Kidney capillary endothelial cell (primary cell): Measurements from ENCODE around the gene CEP85L.
A peak's percentile ranks its signal among the peaks of the same experiment; 100 is the strongest.

Experiments
- DNase-seq: peaks from one replicate; pipeline ENCODE4 v3.0.0-alpha.2; 2018; ENCODE audit warnings: low spot score

The CEP85L gene

GRCh38 chr6:118651282-118652050 lies at the start of gene CEP85L:
Gene CEP85L, minus strand, starts transcription at chr6:118651591. Its CDS starts 322 bp downstream, at chr6:118651269.
- DNase-seq = peak; percentile 82

DNA sequence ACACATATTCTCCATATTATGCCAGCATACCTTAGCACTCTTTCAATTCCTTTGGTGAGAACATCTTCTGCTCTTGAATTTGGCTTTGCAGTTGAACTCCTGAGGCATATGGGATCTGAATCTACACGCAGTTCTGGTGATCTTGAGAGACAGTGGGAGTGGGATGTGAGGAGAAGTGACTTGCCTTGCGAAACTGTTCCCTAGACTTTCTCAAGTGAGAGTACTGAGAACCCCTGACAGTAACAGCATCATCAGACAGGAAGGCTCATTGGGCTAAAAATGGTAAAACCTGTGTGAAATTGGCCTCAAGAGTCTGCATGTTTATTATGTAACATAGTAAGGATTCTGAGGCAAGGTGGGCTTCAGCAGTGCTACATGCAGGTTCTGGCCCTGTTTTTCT lies 49.1 kb upstream of the CEP85L start:
- no peak for DNase-seq

GRCh38 chr6:118697554-118697953 lies 46.2 kb upstream of the CEP85L start:
- no peak for DNase-seq

DNA sequence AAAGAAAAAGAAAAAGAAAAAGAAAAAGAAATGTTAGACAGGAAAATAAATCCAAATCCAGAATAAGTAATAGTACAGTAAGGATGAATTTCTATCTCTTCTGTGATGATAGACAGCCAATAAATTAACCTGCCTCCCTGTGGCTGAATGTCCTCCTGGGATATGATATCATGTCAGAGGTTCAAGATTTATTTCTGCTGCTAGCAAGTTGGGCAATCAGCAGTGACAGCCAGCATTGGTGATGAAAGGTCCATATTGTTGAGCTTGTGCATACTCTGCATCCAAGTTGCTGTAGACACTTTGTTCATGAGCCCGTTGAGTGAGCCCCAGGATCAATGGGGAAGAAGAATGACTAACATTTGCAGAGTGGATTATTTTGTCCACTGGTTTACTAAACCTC lies 44.9 kb upstream of the CEP85L start:
- DNase-seq = no peak

DNA sequence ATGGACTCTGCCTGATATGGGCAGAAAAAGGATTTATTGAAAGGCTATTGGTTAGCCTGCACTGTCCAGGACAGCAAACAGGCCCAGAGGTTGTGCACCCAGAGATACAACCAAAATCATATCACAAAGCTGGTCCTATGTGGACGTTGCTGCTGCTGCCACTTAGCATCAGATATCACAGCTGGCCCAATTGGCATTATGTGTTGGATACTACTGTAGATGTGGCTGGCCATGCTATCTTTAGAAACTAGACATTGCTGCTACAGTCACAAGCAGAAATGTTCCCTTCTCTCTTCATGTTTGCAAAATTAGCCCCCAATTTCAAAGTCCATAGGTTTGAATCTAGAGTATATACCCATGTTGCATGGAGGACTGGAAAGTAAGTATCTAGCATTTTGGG lies 42.2 kb upstream of the CEP85L start:
- DNase-seq = no peak

GRCh38 chr6:118685823-118686449 lies 34.5 kb upstream of the CEP85L start:
- no peak for DNase-seq

DNA sequence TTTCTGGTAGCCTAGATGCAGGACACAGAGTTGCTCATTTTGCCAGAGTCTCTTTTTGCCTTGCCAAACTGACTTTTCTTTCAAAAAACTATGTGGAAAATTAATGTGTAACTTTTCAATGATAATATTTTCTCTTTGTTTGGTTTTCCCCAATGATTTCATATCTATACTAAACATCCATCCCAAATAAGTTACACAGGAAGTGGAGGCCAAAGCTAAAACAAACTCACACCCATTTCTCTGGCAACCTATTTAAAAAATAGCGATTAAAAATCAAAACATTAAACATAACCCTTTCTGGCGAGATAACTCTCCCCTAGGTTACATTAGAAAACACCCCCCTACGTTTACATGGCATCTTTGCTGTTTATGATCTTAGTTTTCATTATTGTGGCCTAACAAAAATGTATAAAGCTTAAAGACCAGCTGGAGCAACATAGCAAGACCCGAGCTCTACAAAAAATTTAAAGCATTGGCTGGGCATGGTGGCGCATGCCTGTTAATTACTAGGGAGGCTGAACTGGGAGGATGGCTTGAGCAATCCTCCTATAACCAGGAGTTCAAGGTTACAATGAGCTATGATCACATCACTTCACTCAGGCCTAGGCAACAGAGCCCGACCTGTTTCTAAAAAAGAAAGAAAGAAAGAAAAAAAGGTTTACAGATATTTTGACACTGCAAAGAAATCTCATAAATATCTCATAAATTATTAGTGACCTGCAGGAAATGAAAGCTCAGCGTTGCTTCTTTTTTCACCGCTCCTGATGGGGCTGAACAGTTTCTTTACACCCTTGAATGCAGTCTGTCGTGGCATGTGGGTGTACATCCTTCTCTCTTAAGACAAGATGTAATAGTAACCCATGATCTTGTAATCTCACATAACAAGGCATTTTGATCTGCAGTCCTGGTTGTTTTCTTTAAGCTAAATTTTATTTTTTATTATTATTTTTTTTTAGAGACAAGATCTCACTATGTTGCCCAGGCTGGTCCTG lies 32.8 kb upstream of the CEP85L start:
- DNase-seq = no peak

DNA sequence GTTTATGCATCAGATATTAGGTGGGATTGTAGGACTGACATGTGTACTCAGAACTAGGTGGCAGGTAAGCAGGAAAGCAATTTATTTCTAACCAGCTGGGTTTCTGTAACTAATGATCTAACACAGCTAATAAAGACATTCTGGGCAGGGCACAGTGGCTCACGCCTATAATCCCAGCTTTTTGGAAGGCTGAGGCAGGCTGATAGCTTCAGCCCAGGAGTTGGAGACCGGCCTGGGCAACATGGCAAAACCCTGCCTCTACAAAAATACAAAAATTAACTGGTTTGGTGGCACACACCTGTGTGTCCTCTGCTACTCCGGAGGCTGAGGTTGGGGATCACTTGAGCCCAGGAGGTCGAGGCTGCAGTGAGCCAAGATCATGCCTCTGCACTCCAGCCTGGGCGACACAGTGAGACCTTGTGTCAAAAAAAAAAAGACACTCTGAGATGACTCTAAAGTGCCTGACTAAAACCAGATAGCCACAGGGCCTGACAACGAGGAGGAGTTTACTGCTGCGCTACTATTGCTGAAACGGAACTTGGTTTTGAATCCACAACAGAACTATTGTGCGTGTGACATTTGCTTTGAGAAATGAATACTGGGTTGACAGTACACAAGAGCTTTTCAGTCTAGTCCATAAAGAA lies 29.2 kb upstream of the CEP85L start:
- DNase-seq = no peak

DNA sequence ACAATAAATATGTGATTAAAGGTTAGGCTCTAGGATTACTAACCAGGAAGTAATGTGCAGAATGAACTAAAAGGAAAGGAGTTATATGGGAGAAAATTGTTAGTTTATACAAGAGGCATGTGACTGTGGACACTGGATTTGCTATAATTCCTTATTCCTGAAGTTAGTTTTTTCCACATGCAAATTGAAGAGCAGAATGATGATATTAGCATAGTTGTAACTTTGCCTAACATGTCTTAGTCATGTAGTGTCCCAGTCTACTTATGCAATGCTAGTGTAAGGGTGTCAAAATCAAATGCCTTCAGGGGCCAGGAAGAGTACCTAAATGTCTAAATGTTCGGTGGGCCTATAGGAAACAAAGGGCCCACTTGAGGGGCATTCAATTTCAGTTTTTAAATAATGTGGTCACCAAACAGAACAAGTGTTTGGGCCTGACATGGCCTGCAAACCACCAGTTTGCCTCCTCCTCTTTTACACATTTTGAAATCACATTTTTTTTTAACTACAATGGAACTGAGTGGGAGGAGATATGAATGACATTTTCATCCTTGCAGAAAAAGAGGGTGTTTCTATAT lies 28.0 kb upstream of the CEP85L start:
- DNase-seq = no peak

GRCh38 chr6:118678866-118679265 lies 27.5 kb upstream of the CEP85L start:
- no peak for DNase-seq

DNA sequence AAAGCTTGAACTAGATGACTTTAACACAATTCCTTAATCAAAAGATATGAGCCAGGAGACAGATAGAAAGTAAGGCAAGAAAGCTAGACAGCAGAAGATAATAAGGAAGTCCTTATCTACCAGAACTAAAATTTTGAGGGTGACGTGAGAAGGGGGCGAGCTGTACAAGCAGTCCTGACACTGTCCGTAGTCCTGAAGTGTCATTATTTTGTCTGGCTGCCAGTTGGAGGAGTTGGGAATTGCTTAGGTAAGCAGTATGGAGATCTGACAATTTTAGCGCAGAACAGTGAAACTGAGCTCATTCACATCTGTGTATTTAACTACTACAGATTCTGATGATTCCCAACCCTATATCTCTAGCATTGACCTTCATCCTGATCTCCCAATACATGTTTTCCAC lies 25.8 kb upstream of the CEP85L start:
- DNase-seq = no peak

- DNase-seq = no peak
These were observed 23.8 kb upstream of the CEP85L start for GRCh38 chr6:118675225-118675624.

DNA sequence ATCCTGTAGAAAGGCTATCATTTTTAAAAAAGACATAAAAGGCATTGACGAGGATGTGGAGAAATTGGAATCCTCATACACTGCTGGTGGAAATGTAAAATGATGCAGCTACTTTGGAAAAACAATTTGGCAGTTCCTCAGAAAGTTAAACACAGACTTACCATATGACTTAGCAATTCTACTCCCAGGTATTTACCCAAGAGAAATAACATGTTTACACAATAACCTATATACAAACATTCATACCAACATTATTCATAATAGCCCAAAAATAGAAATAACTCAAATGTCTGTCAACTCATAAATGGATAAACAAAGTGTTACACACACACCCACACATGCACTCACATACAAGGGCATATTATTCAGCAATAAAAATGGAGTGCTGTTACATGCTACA lies 23.4 kb upstream of the CEP85L start:
- DNase-seq = no peak

DNA sequence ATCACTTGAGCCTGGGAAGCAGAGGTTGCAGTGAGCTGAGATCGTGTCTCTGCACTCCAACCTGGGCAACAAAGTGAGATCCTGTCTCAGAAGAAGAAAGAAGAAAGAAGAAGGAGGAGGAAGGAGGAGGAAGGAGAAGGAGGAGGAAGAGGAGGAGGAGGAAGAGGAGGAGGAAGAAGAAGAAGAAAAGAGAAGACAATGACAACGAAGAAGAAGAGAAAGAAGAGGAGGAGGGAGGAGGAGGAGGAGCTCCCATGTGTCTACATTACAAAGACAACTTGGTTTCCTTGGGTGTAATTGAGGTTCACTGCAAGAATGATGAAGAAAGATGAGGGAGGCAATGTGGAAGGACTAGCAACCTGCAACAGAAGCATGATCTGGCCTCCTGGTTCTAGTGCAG lies 21.3 kb upstream of the CEP85L start:
- DNase-seq = no peak

GRCh38 chr6:118669561-118669960 lies 18.2 kb upstream of the CEP85L start:
- no peak for DNase-seq

DNA sequence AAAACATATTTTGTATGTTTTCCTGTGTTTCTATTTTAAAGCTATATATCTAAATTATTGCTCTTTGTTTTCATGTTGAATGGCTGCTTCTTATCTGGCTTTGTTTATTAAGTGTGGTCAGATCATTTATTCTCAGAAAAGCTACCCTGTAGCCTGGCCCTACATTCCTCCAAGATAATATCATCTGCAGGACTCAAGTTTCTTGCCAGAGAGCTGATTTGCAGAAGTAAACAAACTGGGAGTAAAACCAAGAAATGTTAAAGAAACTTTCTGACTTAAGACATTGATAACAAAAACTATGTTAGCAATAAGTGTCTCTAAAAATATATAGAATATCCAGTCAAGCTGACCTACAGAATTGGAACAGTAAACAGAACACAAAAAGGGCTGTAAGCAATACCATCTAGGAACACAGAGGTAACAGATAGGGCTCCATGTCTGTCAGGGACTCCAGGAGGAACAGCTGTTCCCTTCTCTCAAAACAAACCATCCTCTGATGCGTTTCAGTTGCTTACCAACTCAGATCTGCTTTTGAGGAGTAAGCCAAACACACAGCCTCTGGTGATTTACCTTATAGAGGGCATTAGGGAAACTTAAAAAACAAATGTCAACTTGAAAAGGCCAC lies 17.5 kb upstream of the CEP85L start:
- no peak for DNase-seq

GRCh38 chr6:118667988-118668387 lies 16.6 kb upstream of the CEP85L start:
- no peak for DNase-seq

DNA sequence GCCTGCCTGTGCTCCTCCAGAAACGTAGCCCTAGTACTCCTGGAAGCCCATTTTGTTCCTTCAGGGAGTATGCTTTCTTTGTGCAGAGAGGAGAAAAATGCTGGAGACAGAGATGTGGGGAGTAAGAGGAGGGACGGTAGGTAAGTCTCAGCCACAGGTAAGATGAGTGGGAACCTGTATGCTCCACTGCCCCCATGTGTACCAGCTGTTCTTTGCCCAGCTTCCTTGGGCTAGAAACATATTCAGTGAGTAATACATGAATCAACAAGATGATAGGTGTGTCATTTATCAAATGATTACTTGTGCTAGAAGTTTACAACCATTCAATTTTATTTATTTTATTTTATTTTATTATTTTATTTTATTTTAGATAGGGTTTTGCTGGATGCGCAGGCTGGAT lies 13.6 kb upstream of the CEP85L start:
- no peak for DNase-seq

DNA sequence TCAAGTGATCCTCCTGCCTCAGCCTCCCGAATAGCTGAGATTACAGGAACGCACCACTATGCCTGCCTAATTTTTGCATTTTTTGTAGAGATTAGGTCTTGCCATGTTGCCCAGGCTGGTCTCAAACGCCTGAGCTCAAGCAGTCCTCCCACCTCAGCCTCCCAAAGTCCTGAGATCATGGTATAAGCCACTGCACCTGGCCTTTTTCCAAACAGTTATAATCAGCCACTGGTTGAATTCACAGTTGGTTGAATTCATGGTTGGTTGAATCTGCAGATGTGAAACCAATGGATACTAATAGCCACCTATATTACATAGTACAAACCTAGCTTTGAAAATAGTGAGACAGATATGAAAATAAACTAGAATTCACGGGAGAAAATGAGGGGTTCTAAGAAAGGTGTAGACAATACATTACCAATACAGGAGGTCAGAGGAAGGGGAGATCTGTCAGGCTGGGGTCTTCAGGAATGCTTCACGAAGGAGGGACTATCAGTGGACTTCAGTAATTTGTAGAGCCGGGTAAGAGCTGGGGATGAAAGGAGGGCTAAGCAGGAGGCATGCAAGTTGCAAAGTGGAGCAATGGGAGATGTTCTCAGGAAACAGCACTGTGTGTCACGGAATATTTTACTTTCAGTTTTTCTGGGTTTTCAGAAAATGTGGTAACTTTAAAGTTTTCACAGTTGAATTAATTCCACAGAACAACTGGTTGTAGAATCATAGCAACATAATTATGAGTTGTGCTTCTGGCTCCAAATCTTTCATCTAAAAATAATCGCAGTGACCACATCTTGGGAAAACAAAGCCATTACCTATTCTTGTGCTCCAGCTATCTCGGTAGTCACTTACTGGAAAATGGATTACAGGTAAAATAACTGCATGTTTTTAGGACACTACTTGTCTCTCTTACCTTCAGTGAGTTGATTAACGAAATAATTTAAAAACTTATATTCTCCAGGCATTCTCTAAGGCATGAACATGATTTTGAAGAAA lies 12.9 kb upstream of the CEP85L start:
- no peak for DNase-seq

DNA sequence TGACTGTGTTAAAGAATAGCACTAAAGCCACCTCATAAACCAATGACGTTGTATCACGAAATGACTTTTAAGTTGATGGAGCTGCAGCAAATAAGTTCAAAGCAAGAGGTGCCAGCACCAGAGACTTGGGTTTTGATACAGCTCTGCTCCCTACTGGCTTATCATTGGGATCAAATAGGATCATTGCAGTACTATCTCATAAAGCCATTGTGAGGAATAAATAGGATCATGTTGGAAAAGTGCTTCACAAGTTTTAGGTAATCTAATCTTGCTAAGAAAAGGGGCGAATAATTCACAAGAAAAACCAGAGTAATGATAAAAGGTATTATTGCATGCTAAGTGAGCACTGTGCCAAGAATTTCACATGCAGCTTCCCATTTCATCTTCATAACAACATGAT lies 10.4 kb upstream of the CEP85L start:
- no peak for DNase-seq
